Activated CD4-positive, CD25-positive, alpha-beta regulatory T cell treated with anti-CD3 and anti-CD28 coated beads, Interleukin-2, amount 50 U/mL, for 72 hours (primary cell): ENCODE measurements around the gene KLF3.

Source experiments
- DNase-seq: peaks from one replicate; pipeline ENCODE4 v3.0.0; 2021

KLF3 gene

DNA sequence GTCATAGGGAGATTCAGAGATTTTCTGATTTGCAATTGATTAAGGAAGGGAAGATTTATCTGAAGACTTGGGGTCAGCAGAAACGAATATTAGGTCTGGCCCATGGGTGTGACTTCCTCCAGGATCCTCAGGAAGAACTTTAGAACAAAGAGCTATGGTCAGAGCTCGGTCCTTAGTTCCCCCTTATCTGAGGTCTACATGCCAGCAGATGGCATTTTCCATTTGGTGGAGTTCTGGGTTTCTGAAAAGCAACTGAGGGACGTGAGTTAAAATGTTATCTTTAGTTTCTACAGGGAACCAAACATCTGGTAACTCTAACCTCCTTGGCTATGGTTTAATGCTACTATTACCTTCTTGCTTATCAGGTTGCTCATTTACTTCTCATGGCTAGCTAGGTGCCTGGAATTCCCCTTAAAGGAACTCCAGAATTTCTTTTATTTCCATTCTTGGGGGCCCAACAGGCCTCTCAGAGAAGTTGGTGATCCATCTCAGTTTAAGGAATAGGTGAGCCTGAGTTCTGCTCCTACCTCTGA lies 40.7 kb downstream of the KLF3 start:
- no peak for DNase-seq

DNA sequence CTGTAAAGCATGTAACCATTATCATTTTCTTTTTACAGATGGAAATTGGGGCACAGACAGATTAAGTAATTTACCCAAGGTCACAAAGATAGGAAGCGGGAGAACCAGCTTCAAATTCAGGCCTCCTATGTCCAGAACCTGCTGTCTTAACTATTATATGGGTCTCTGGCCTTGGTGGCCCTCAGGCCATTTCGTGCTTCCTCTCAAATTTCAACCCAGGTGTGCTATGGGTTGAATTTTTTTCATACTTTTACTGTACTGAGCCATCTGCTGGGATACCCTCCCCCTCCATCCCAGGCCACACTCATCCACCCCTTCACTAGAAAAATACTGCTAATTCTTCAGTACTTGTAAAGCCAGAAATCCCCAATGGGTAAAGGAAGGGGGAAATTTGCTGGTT lies 42.3 kb downstream of the KLF3 start:
- DNase-seq = no peak

DNA sequence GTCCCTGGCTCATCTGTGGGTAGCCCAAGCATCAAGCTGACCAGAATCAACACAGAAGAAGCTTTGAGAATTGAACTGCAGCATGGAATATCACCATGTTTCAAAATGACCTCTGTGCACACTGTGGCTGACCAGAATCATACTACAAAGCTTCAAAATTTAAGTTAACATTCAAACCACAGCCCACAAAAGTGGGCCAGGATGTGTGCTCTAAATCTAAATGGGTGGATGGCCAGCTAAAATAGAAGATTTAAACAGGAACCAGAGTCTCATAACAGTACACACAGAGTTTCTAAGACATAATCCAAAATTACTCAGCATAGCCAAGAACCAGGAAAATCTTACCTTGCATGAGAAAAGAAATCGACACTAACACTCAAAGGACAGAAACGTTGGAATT lies 46.1 kb downstream of the KLF3 start:
- DNase-seq = no peak

DNA sequence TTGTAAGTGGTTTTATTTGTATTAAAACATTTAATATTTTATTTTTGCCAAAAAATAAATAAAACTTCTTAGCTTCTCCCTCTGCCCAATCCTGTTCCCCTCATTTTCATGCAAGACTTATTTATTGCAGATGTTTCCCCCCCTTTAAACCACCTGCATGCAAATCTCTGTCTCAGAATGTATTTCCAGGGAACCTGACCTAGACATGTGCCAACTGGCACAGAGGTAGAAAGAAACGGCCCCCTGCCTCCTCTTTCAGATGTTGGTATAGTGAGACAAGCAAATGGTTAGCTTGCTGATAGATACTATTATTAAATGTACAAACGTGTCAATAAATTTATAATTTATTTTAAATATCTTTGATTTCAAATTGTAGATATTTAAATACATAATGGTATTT lies 47.1 kb downstream of the KLF3 start:
- DNase-seq = no peak

DNA sequence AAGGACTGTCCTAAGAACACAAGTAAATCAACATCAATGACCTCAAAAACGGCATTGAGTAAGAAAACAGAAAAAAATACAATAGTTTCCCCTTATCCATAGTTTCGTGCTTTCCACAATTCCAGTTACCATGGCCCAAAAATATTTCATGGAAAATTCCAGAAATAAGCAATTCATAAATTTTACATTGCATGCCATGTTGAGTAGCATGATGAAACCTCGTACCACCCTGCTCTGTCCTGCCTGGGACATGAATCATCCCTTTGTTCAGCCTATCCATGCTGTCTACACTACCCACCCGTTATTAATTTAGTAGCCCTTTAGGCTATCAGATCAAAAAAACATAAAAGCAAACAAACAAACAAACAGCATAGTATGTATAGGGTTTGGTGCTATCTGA lies 51.1 kb downstream of the KLF3 start:
- DNase-seq = no peak

DNA sequence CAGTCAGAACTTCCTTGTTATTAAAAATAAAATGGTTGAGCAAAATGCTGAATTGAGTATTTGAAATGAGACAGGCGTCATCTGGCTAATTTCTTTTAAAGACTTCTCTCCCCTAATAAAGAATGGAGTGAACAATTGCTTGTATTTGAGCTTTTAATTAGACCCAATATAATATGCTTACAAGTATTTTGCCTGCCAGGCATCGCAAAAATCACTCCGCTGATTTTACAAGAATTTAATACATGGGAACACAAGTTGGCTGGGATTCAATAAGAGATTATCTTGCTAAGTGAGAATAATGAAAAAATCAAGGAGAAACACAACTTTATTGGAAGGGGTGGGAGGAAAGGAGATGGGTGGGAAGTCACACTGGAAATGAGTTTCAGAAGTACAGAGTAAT lies 52.3 kb downstream of the KLF3 start:
- DNase-seq = no peak

DNA sequence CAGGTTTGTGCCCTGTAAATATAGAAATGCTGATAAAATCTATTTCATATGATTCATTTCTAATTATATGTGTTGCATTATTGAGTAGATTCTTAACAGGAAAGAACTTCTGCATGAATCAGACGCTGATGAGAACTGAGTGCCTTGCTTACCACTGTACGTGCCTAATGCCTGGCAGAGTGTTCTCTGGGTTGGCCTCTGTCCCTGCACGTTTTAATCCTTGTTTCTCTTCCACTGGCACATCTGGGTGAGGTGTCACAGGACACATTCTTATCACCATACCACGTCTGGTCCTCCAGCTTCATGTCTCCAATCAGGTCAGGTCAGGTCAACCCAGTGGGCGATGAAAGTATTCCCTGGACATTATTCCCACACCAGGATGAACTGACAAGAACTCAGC lies 53.6 kb downstream of the KLF3 start:
- DNase-seq = no peak

DNA sequence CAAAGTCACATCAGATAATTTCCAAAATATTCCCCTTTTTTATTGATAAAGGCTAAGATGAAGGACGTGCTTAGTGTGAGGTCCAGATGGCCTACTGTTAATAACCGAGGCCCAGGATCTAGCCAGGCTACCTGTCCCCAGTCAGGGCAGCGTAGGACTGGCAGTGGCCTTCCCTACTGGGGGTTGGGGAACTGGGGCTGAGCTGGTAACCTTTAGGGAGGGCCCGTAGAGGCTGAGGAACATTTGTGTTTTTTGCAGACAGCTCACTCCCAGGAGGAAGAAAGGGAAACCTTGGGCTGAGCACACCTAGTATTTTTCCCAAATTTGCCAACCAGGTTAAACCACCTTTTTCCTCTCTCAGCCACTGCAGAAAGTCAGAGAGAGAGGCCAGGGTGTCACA lies 59.1 kb downstream of the KLF3 start:
- DNase-seq = no peak

DNA sequence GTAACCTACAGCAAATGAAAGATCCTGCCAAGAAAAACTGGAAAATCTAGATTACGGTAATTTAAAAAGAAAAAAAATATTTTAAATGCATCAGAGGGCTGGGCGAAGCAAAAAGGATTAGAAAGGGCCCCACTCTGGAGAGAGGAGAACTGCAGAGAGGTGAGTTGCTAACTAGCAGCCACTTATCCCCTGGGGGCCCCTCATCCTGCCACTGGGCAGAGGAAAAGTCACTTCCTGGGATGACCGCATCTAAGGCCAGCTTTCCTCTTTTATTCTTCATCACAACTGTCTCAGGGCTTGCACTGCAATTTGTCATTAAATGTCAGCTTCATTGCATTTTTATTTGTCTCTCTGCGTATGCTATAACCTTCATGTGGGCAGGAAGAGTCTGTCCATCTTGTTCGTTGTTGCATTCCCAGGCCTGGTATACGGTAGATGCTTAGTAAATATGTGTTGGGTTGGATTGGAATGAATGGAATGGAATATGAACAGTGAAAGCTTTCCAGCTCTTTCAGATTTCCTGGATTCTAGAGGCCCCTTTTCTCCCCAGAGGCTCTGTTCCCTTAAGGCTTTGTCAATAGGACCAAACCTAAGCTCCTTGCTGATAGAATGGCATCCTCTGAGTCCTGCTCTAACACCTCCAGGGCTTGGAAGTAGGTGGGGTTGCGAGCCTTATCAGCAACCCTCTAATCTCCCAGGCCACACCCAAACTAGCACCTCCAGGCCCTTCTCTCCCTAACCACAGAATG lies 59.9 kb downstream of the KLF3 start:
- DNase-seq = no peak

DNA sequence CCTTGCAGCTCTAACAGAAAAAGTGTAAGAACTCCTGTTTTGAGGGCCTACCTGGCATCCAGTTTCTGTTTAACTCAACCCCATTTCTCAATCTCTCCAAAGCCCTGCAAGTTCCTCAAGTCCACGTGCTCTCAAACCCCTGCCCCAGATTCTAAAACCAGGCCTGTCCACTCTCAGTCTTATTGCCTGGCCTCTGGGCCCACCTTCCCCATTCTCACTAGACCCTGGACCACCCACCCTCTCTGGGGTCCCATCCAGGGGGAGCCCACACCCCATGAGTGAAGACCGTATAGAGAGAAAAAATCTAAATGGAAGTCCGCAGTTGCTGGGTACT lies 60.4 kb downstream of the KLF3 start:
- no peak for DNase-seq

DNA sequence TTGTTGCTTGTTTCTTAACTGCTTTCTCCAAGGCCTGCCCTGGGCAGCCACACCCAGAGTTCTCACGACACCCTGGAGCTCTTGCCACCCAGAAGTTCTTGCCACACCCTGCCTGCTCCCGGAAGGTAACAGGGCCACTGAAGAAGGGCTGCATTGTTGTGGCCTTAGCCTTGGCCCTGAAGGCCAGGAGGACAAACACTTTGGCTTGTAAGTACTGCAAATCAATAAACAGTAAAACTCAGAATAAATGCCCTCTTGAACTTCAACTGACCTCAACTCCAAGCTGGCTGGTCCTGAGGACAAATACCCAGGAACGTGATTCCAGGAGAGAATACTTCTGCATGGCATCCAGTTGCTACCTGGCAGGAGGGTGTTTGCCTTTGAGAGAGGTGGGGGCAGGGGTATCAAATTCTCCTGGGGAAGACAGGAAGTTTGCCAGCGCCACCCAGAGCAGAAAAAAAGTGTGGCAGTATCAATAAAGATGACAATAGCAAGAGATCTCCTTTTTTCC lies 64.7 kb downstream of the KLF3 start:
- DNase-seq = no peak

DNA sequence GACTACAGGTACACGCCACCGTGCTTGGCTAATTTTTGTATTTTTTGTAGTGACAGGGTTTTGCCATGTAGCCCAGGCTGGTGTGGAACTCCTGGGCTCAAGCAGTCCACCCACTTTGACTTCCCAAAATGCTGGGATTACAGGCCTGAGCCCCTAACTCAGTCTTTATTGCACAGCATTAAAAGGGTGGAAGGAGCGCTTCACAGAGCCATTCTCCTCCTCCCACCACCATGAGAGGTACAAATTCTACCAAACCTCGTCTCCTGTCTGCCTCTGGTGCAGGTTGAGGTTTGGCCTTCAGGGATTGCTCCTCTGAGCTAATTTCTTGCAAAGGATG lies 66.5 kb downstream of the KLF3 start:
- DNase-seq = no peak

DNA sequence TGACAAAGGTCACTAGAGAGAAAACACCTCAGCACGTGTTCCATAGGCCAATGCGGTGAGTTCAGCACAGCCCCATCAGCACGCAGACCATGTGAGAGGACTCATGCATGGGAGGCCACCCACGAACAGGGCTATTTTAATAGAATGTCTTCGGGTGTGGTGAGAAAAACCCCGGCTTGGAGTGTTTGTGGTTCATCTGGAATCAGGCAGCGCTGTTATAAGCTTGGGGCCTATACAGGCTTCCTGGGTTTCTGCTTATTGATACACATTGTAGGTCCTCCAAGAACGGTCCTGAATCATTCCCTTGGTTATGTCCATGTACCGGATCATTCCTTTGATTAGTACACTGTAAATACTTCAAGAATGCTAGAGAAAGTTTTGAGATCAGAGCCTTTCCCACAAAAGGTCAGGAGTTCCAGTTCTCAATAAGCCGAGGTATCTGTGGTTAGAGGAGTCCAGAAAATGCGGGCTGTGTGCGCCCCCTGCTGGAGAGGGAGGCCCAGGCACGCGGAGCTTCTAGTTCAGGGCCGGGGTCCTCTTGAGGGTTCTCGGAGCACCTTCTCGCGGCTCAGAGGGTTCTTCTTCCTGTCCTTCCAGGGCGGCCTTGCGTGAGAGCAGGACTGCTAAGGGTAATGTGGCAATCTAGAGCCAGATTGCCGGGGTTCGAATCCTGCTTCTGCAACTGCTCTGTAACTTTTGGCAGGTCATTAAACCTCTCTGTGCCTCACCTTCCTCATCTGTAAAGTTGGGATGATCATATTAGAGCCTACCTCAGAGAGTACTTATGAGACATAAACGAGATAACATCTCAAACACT lies 67.0 kb downstream of the KLF3 start:
- DNase-seq = peak; percentile 87

DNA sequence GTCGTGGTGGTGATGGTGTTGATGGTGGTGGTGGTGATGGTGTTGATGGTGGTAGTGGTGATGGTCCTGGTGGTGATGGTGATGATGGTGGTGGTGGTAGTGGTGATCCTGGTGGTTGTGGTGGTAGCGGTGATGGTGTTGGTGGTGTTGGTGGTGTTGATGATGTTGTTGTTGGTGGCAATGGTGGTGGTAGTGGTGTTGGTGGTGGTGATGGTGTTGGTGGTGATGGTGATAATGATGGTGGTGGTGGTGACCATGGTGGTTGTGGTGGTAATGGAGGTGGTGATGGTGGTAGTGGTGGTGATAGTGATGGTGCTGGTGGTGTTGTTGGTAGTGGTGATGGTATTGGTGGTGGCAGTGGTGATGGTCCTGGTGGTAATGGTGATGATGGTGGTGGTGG lies 69.7 kb downstream of the KLF3 start:
- DNase-seq = no peak

DNA sequence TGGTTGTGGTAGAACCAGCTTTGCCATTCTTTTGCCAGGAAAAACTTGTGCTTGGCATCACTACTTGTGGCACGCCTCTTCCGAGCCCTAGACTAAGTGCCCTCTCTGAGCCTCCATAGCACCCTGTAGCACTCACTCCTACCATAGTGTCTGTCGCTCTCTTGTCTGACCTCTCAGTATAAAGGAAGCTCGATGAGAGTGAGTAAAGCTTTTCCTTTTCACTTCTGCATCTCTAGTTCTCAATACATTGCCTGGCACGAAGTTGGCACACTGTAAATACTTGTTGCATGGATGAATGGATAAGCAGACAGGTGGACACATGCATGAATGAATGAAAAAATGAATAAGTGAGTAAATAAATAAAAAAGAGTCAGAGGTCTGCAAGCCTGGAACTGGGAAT lies 70.4 kb downstream of the KLF3 start:
- DNase-seq = no peak

DNA sequence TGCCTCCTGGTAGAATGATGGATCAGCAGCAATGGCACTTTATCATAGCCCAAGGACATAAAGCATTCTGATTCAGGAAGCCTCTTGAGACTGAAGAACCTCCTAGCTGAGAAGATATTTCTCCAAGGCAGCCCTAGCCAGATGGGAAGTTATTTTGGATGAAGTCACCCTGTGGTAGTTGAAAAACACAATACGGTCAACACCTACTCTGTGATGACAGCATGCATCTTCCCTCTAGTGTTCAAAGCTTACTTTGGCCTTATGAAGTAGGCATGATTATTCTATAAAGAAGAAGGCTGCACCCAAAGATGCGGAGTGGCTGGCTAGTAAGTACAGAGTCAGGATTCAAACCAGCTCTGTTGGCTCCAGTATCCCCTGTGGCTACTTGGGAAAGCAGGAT lies 70.9 kb downstream of the KLF3 start:
- no peak for DNase-seq

DNA sequence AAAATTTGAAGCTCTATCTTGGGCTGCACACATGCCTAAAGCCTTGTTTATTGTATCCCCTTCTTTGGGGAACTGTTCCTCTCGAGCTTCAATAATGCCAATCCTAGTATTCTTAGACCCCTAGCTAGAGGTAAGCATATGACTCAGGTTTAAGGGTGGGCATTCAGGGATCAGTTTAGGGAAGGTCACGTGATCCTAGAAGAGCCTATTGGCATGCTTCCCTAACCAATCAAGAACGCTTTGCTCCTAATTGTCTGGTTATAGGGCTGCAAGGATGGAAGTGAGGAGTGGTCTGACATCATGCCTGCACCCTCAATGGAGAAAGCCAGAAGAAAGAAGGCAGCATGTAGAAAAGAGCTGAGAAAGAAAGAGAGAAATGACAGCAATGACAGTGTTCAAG lies 71.9 kb downstream of the KLF3 start:
- no peak for DNase-seq

DNA sequence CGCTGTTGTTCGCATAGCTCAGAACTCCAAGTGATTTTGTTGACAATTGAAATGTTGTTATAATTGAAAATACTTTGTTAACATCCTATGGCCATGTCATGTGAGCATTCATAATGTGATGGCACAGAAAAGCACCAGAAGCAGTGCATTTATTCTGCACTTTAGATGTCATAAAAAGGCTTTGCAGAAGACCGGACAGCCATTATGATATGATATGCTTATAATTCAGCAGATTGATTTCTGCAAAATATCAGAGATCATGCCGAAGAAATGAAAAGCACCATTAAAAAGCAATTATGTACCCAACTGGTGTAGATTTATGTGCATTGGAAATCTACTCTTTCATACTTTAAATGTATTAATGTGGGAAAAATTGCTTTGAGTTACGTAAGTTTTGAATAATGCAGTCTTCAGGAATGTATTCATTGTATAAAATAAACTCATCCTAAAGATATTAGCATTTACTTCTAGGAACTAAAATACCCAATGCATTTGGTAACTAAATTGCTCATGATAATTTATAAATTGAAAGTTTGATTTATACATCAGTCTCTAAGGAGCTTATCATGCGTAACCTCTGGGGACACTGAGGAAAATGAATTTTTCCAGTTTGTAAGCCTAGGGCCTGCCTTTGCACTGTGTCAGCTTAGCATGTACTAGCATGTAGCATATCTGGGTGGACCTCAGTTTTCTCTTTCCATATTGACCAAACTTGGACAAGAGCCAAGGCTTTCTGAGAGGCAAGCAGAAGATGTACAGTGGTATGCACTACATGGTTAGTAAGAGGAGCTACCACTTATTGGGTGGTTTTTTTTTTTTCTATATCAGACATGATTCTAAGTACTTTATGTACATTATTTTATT lies 75.2 kb downstream of the KLF3 start:
- DNase-seq = no peak

DNA sequence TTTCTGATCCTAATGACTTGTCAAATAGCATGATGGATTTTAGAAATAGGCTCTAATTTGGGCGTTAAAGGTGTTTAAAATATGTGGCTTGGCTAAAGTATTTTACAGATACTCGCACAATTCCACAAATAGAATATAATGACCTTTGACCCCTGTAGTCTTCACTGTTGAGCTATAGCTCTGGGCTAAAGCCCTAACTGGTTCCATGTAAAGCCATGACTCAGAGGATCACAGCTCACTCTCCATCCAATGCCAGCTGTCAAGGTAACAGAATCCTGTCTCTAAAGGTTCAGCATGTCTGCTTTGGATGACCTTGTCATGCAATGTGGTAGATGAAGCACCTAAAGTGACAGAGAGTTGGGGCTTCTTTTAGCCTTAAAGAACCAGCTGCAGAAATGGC lies 76.3 kb downstream of the KLF3 start:
- no peak for DNase-seq

DNA sequence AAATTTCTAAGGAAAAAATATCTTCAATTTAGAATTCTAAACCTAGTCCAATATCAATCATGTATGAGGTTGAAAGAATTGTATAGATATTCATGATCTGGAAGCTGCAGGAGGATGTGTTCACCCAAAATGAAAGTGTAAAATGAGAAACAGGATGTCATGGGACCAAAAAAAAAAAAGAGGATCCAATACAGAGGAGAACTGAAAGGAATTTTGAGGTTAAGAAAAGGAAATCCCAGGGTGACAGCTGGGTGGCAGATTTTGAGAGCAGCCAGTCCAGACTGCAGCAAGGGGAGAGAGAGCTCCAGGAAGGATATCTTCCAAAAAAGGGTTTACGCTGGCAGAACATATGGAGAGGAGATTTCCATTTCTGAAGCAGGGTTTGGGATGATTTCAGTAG lies 79.9 kb downstream of the KLF3 start:
- no peak for DNase-seq

DNA sequence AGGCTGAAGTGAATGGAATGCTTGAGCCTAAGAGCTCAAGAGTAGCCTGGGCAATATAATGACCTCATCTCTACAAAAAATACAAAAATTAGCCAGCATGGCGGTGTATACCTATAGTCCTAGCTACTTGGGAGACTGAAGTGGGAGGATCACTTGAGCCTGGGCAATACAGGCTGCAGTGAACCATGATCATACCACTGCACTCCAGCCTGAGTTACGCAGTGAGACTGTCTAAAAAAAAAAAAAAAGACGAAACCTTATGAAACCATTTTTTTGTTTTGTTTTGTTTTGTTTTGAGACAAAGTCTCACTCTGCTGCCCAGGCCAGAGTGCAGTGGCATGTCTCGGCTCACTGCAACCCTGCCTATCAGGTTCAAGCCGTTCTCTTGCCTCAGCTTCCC lies 81.9 kb downstream of the KLF3 start:
- DNase-seq = no peak

DNA sequence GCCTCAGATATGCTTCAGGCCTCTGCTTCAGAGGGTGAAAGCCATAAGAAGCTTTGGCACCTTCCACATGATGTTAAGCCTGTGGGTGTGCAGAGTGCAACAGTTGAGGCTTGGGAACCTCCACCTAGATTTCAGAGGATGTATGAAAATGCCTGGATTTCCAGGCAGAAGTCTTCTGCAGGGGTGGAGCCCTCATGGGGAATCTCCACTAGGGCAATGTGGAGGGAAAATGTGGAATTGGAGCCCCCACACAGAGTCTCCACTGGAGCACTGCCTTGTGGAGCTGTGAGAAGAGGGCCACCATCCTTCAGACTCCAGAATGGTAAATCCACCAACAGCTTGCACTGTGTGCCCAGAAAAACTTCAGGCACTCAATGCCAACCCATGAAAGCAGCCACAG lies 83.6 kb downstream of the KLF3 start:
- DNase-seq = no peak

DNA sequence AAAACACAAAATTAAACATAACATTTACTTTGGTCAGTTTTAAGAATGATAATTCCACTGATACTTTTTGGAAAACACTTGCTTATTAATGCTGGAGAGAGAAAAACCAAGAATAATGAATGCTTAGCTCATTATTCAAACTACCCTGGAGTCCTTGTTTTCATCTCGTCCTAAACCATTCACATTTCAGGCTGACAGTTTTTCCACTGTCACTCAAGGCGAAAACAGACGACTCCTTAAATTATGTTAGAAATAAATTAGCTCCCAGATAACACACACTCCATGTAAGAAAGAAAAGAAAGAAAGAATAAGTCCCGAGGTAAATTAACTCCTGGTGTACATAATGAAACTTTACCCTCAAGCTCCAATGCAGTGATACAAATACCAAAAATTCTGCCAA lies 85.3 kb downstream of the KLF3 start:
- no peak for DNase-seq
